Left ventricle myocardium inferior (tissue), 1 donor: ENCODE results near the gene VGLL3. TPM values are rescaled to one million over a fixed set of nuclear protein-coding genes. Genes with fewer than 3 reads are reported as not detected.

ENCODE experiments used
- DNase-seq: peaks from one replicate; pipeline ENCODE4 v3.0.0-alpha.2; 2020
- H3K27ac ChIP-seq: fragments of 200-600 bp; replicated peaks from 2 replicates; pipeline ENCODE4 v1.8.0; 2021
- H3K27me3 ChIP-seq: fragments of 200-600 bp; 2 replicates; pipeline ENCODE4 v1.8.0; 2021; ENCODE audit warnings: low read depth
- H3K36me3 ChIP-seq: fragments of 200-600 bp; 2 replicates; pipeline ENCODE4 v1.8.0; 2021
- H3K4me1 ChIP-seq: fragments of 200-600 bp; 2 replicates; pipeline ENCODE4 v1.8.0; 2021
- H3K4me3 ChIP-seq: fragments of 200-600 bp; 2 replicates; pipeline ENCODE4 v1.8.0; 2021; ENCODE audit warnings: mild to moderate bottlenecking, moderate library complexity
- H3K9me3 ChIP-seq: fragments of 200-600 bp; replicated peaks from 2 replicates; pipeline ENCODE4 v1.8.0; 2021
- CTCF ChIP-seq: fragments of 200-600 bp; IDR thresholded peaks from 2 replicates; pipeline ENCODE4 v1.8.0; 2021; ENCODE audit warnings: antibody characterized with exemption, mild to moderate bottlenecking, borderline replicate concordance
- intact Hi-C: fragments of 100-400 bp; cut with micrococcal nuclease; formaldehyde crosslinking; loops from one replicate; pipeline ENCODE4 v1.11.0; 2022
- total RNA-seq: library from RNA; stranded (reverse); fragmentation: NEBNext Ultra II Directional; extraction: Animal tissue kit (Norgen Biotek cat#: 25700); gene quantifications from one replicate; pipeline ENCODE4 v1.2.1, GENCODE V29; 2021
- donor health status: DM: no; HTN: yes; CAD: no; lungs with severe emphysema.

Gene VGLL3
- total RNA-seq, 1 donor from 2014 or later: 4.0 TPM

GRCh38 chr3:87001473-87002098 lies 10.6 kb upstream of the VGLL3 start:
- no peaks in the 10 kb centered on the region for H3K36me3 ChIP-seq
- H3K27me3 ChIP-seq: no peaks in the 10 kb centered on the region
- intact Hi-C loops: no loop called here
- TF ChIP-seq CTCF: no peak
- DNase-seq: no peak
- no peaks in the 10 kb centered on the region for H3K4me1 ChIP-seq
- no peak overlapping the region for H3K27ac ChIP-seq
- H3K9me3 ChIP-seq: no peaks in the 10 kb centered on the region
- H3K4me3 ChIP-seq: no peak overlapping the region

DNA sequence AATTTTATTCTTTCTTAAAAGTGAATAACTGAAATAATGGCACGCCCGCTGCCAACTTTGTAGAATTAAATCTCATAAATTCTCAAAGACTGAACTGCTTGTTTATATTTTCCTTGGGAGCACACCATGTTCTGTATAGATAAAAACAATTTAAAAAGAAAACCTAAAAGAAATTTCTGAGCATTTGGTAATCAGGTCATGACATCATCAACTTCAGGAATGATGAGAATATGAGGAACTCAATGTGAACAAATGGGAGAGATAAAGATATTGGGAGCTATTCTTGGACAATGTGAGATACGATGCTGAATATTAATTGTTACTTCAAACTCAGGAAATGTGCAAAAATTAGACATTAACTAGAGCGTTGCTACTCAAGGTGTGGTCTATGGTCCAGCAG lies 10.0 kb upstream of the VGLL3 start:
- no peak overlapping the region for H3K27ac ChIP-seq
- no peaks in the 10 kb centered on the region for H3K9me3 ChIP-seq
- no peak for TF ChIP-seq CTCF
- H3K4me1 ChIP-seq: no peaks in the 10 kb centered on the region
- no peak overlapping the region for H3K4me3 ChIP-seq
- intact Hi-C loops: no loop called here
- no peaks in the 10 kb centered on the region for H3K27me3 ChIP-seq
- H3K36me3 ChIP-seq: no peaks in the 10 kb centered on the region
- no peak for DNase-seq

DNA sequence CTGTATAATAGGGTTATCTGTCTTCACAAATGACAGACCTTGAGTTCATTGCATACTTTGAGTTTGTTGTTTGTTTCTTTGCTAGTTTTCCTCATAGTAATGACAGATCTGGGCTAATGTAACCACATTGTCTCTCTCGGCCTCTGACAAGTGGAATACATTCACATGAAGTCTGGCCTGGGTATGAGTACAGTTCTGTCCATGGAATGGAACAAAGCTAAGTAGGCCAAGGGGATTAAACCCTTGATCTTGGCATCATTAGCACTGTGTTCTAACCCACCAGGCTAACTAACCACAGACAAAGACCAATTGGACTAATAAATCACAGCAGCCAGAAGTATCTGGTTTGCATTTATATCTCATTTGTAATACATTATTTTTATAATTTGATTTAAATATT lies 7.6 kb upstream of the VGLL3 start:
- no peak for DNase-seq
- intact Hi-C loops: no loop called here
- no peak overlapping the region for H3K4me3 ChIP-seq
- no peaks in the 10 kb centered on the region for H3K27me3 ChIP-seq
- H3K9me3 ChIP-seq: no peaks in the 10 kb centered on the region
- H3K27ac ChIP-seq: no peak overlapping the region
- no peaks in the 10 kb centered on the region for H3K4me1 ChIP-seq
- no peak for TF ChIP-seq CTCF
- H3K36me3 ChIP-seq: no peaks in the 10 kb centered on the region

- no peak for DNase-seq
These were observed 5.5 kb upstream of the VGLL3 start for GRCh38 chr3:86996261-86996955.

GRCh38 chr3:86995537-86995936 lies 4.6 kb upstream of the VGLL3 start:
- intact Hi-C loops: no loop called here
- H3K9me3 ChIP-seq: no peaks in the 10 kb centered on the region
- H3K27ac ChIP-seq: no peak overlapping the region
- DNase-seq: no peak
- H3K36me3 ChIP-seq: no peaks in the 10 kb centered on the region
- peaks cover 11% of the 10 kb centered on the region for H3K4me1 ChIP-seq
- TF ChIP-seq CTCF: no peak
- H3K27me3 ChIP-seq: peaks cover 14% of the 10 kb centered on the region
- no peak overlapping the region for H3K4me3 ChIP-seq

More at GRCh38 chr3:86996261-86996955, 5.5 kb upstream of the VGLL3 start:
- no peak overlapping the region for H3K27ac ChIP-seq
- TF ChIP-seq CTCF: no peak
- no peaks in the 10 kb centered on the region for H3K9me3 ChIP-seq
- peaks cover 3% of the 10 kb centered on the region for H3K4me1 ChIP-seq
- intact Hi-C loops: no loop called here
- H3K4me3 ChIP-seq: no peak overlapping the region
- peaks cover 6% of the 10 kb centered on the region for H3K27me3 ChIP-seq
- H3K36me3 ChIP-seq: no peaks in the 10 kb centered on the region
